MCF 10A (cell line): Measurements from ENCODE around the gene RNF41. TPM values are rescaled to one million over a fixed set of nuclear protein-coding genes. Genes with fewer than 3 reads are reported as not detected.

Experiments used
- BruUV-seq: library from RNA; stranded (reverse); fragments of 400-500 nt; replicated peaks from 2 replicates; lab custom pipeline; 2021; lab: Mats Ljungman, UMichigan
- CTCF ChIA-PET: fragments of 300-600 bp; sonication (Branson Sonifier 250); formaldehyde crosslinking; extraction: SDS; loops from one replicate; lab custom pipeline; 2021; ENCODE audit warnings: antibody characterized with exemption, inconsistent platforms; lab: Yijun Ruan, JAX
- POLR2A ChIA-PET: fragments of 300-600, 350-650 bp; sonication (Branson Sonifier 250); formaldehyde crosslinking; extraction: SDS; loops from one replicate; lab custom pipeline; 2020; ENCODE audit warnings: antibody characterized with exemption, inconsistent platforms; lab: Yijun Ruan, JAX
- DNase-seq: peaks from one replicate; pipeline ENCODE4 v3.0.0-alpha.2; 2018; ENCODE audit not compliant: unreplicated experiment
- H3K27ac Mint-ChIP-seq: one replicate; pipeline ENCODE4 v1.8.0; 2022; ENCODE audit warnings: mild to moderate bottlenecking, low read depth, mixed read lengths; ENCODE audit not compliant: unreplicated experiment
- H3K27me3 Mint-ChIP-seq: one replicate; pipeline ENCODE4 v1.8.0; 2022; ENCODE audit warnings: mixed read lengths; ENCODE audit not compliant: insufficient read depth, unreplicated experiment
- H3K36me3 Mint-ChIP-seq: one replicate; pipeline ENCODE4 v1.8.0; 2022; ENCODE audit warnings: mild to moderate bottlenecking, moderate library complexity, mixed read lengths; ENCODE audit not compliant: insufficient read depth, unreplicated experiment
- H3K4me1 Mint-ChIP-seq: one replicate; pipeline ENCODE4 v1.8.0; 2022; ENCODE audit warnings: mixed read lengths; ENCODE audit not compliant: insufficient read depth, unreplicated experiment
- H3K4me3 Mint-ChIP-seq: one replicate; pipeline ENCODE4 v1.8.0; 2022; ENCODE audit warnings: mild to moderate bottlenecking, moderate library complexity, mixed read lengths; ENCODE audit not compliant: unreplicated experiment
- H3K9me3 Mint-ChIP-seq: one replicate; pipeline ENCODE4 v1.8.0; 2022; ENCODE audit warnings: mixed read lengths; ENCODE audit not compliant: unreplicated experiment
- CTCF ChIP-seq: fragments of 200-600 bp; IDR thresholded peaks from one replicate; pipeline ENCODE4 v1.8.0; 2022; ENCODE audit warnings: antibody characterized with exemption, mild to moderate bottlenecking; ENCODE audit not compliant: unreplicated experiment
- intact Hi-C: fragments of 100-400 bp; cut with micrococcal nuclease; formaldehyde crosslinking; loops from 2 replicates; pipeline ENCODE4 v1.14.1; 2022
- total RNA-seq: library from RNA; stranded (reverse); gene quantifications from 2 replicates; pipeline ENCODE4 v1.2.3, GENCODE V29; 2022

The RNF41 gene
- total RNA-seq, 1 experiment from 2014 or later = 108 TPM

GRCh38 chr12:56189918-56190694 is 31.6 kb downstream of the RNF41 start:
- peak; percentile 90 for DNase-seq
- H3K9me3 Mint-ChIP-seq = no peaks in the 10 kb centered on the region
- POLR2A ChIA-PET = interaction anchor here (0.6 to 7.9 kb wide), 32 partner anchors 9 to 407 kb away, joined by 3 to 140 read pairs (median 6); partner anchors contain the start of genes CNPY2, COQ10A, CS and ESYT1
- TF ChIP-seq CTCF = no peak
- H3K4me3 Mint-ChIP-seq = peak overlapping the region; percentile 85
- CTCF ChIA-PET = interaction anchor here (0.5 to 6.6 kb wide), 37 partner anchors 12 to 1882 kb away, joined by 3 to 83 read pairs (median 4); partner anchors contain the start of genes APOF, ESYT1, RNF41 and ZC3H10
- H3K27me3 Mint-ChIP-seq = no peaks in the 10 kb centered on the region
- H3K27ac Mint-ChIP-seq = peak overlapping the region; percentile 93
- peaks cover 38% of the 10 kb centered on the region for H3K4me1 Mint-ChIP-seq
- intact Hi-C loops = loop anchor here (1.0 to 10.0 kb wide), 4 partner anchors 64 to 455 kb away; partner anchors contain the start of gene ZC3H10
- peaks cover 31% of the 10 kb centered on the region for H3K36me3 Mint-ChIP-seq
- no TSS peak for BruUV-seq

- intact Hi-C loops = loop anchor here (1.0 kb wide), 1 partner anchor 63 kb away; no protein-coding TSS in a partner anchor
- H3K27ac Mint-ChIP-seq = peak within 1 kb of the TSS; percentile 93
- TF ChIP-seq CTCF = peak; percentile 75
- H3K4me3 Mint-ChIP-seq = peak within 1 kb of the TSS; percentile 85
- BruUV-seq = no TSS peak
- ChIA-PET POLR2A (interaction anchor here (0.6 to 7.9 kb wide), 35 partner anchors 9 to 406 kb away, joined by 3 to 140 read pairs (median 6); partner anchors contain the start of genes CNPY2, COQ10A, CS and ESYT1), CTCF (interaction anchor here (0.5 to 6.6 kb wide), 37 partner anchors 11 to 1882 kb away, joined by 3 to 83 read pairs (median 4); partner anchors contain the start of genes APOF, ESYT1, RNF41 and ZC3H10)
- no peaks in the 10 kb centered on the region for H3K27me3 Mint-ChIP-seq
- peaks cover 38% of the 10 kb centered on the region for H3K4me1 Mint-ChIP-seq
- peak; percentile 87 for DNase-seq
- H3K36me3 Mint-ChIP-seq = peaks cover 37% of the 10 kb centered on the region
- H3K9me3 Mint-ChIP-seq = no peaks in the 10 kb centered on the region
These were observed 32.4 kb downstream of the RNF41 start, which contains the start of gene SMARCC2 for GRCh38 chr12:56189099-56189917. Gene SMARCC2, minus strand, starts transcription at chr12:56189483. Its CDS starts 22 bp downstream, at chr12:56189461.

- H3K27me3 Mint-ChIP-seq = no peaks in the 10 kb centered on the region
- no peaks in the 10 kb centered on the region for H3K9me3 Mint-ChIP-seq
- peak overlapping the region; percentile 85 for H3K4me3 Mint-ChIP-seq
- no peak for TF ChIP-seq CTCF
- CTCF ChIA-PET = interaction anchor here (0.5 to 6.6 kb wide), 12 partner anchors 11 to 510 kb away, joined by 3 to 83 read pairs (median 9); partner anchors contain the start of genes ESYT1 and ZC3H10
- DNase-seq = no peak
- peaks cover 38% of the 10 kb centered on the region for H3K4me1 Mint-ChIP-seq
- intact Hi-C loops = loop anchor here (1.0 kb wide), 1 partner anchor 62 kb away; no protein-coding TSS in a partner anchor
- BruUV-seq = no TSS peak
- H3K27ac Mint-ChIP-seq = peak overlapping the region; percentile 85
- POLR2A ChIA-PET = interaction anchor here (0.7 to 7.9 kb wide), 21 partner anchors 8 to 261 kb away, joined by 3 to 140 read pairs (median 6); partner anchors contain the start of genes CS, ESYT1, MYL6 and MYL6B
- H3K36me3 Mint-ChIP-seq = peaks cover 42% of the 10 kb centered on the region
These were observed 33.0 kb downstream of the RNF41 start for GRCh38 chr12:56188778-56189098.
